ENCODE measurements around the gene NNMT.

The NNMT gene

GRCh38 chr11:114302663-114303062, 6.5 kb downstream of the NNMT start:
- H3K4me2 ChIP-seq (ENCODE audit: low read depth, low read length): no peak overlapping the region
- TF ChIP-seq, protein P1, sequence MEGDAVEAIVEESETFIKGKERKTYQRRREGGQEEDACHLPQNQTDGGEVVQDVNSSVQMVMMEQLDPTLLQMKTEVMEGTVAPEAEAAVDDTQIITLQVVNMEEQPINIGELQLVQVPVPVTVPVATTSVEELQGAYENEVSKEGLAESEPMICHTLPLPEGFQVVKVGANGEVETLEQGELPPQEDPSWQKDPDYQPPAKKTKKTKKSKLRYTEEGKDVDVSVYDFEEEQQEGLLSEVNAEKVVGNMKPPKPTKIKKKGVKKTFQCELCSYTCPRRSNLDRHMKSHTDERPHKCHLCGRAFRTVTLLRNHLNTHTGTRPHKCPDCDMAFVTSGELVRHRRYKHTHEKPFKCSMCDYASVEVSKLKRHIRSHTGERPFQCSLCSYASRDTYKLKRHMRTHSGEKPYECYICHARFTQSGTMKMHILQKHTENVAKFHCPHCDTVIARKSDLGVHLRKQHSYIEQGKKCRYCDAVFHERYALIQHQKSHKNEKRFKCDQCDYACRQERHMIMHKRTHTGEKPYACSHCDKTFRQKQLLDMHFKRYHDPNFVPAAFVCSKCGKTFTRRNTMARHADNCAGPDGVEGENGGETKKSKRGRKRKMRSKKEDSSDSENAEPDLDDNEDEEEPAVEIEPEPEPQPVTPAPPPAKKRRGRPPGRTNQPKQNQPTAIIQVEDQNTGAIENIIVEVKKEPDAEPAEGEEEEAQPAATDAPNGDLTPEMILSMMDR (IDR thresholded peaks at IDR 0.05; ENCODE audit: low read length): no peak
- TF ChIP-seq EZH2phosphoT487 (IDR thresholded peaks at IDR 0.05; ENCODE audit: low read length) (no peak), EZH2 (optimal IDR thresholded peaks at IDR 0.05; ENCODE audit: low read depth, low read length) (no peak)
- H3K27ac ChIP-seq (ENCODE audit: low read length): no peak overlapping the region

GRCh38 chr11:114304065-114304464, 7.9 kb downstream of the NNMT start:
- H3K9ac ChIP-seq (ENCODE audit: low read length): no peak overlapping the region
- no peak for TF ChIP-seq EZH2 (optimal IDR thresholded peaks at IDR 0.05; ENCODE audit: low read depth, low read length)
- no peak for TF ChIP-seq EZH2phosphoT487 (IDR thresholded peaks at IDR 0.05; ENCODE audit: low read length)
- TF ChIP-seq, protein P1 (IDR thresholded peaks at IDR 0.05; ENCODE audit: low read length): no peak
- no peak overlapping the region for H3K4me2 ChIP-seq (ENCODE audit: low read depth, low read length)
- no peaks in the 10 kb centered on the region for H3F3A ChIP-seq (ENCODE audit: insufficient read depth, low read length)
- no peaks in the 10 kb centered on the region for H3K27me3 ChIP-seq (replicated peaks; ENCODE audit: insufficient read depth, low read length)
- H3K9me3 ChIP-seq (replicated peaks; ENCODE audit: insufficient read depth, low read length): no peaks in the 10 kb centered on the region
- H3K27ac ChIP-seq (ENCODE audit: low read length): no peak overlapping the region
- no peaks in the 10 kb centered on the region for H3K4me1 ChIP-seq (ENCODE audit: low read length)
- no peak for DNase-seq
- H3K79me2 ChIP-seq (ENCODE audit: low read length): no peaks in the 10 kb centered on the region
- no peaks in the 10 kb centered on the region for H3K9me2 ChIP-seq (replicated peaks; ENCODE audit: insufficient read depth, low read length)
- H3K4me3 ChIP-seq (ENCODE audit: low read length): no peak overlapping the region
- no peak overlapping the region for H2AFZ ChIP-seq (ENCODE audit: low read length)
- H3K36me3 ChIP-seq (replicated peaks; ENCODE audit: insufficient read depth, low read length): no peaks in the 10 kb centered on the region
- H4K20me1 ChIP-seq (ENCODE audit: insufficient read depth, low read length): no peaks in the 10 kb centered on the region

More at GRCh38 chr11:114302663-114303062, 6.5 kb downstream of the NNMT start:
- H3K4me3 ChIP-seq (ENCODE audit: low read length): no peak overlapping the region
- H3F3A ChIP-seq (ENCODE audit: insufficient read depth, low read length): no peaks in the 10 kb centered on the region
- H3K79me2 ChIP-seq (ENCODE audit: low read length): no peaks in the 10 kb centered on the region
- H3K4me1 ChIP-seq (ENCODE audit: low read length): no peaks in the 10 kb centered on the region
- H3K9me2 ChIP-seq (replicated peaks; ENCODE audit: insufficient read depth, low read length): no peaks in the 10 kb centered on the region
- H4K20me1 ChIP-seq (ENCODE audit: insufficient read depth, low read length): no peaks in the 10 kb centered on the region
- H3K36me3 ChIP-seq (replicated peaks; ENCODE audit: insufficient read depth, low read length): no peaks in the 10 kb centered on the region
- no peak for DNase-seq
- no peak overlapping the region for H3K9ac ChIP-seq (ENCODE audit: low read length)
- H3K9me3 ChIP-seq (replicated peaks; ENCODE audit: insufficient read depth, low read length): no peaks in the 10 kb centered on the region
- no peaks in the 10 kb centered on the region for H3K27me3 ChIP-seq (replicated peaks; ENCODE audit: insufficient read depth, low read length)
- no peak overlapping the region for H2AFZ ChIP-seq (ENCODE audit: low read length)

DNA sequence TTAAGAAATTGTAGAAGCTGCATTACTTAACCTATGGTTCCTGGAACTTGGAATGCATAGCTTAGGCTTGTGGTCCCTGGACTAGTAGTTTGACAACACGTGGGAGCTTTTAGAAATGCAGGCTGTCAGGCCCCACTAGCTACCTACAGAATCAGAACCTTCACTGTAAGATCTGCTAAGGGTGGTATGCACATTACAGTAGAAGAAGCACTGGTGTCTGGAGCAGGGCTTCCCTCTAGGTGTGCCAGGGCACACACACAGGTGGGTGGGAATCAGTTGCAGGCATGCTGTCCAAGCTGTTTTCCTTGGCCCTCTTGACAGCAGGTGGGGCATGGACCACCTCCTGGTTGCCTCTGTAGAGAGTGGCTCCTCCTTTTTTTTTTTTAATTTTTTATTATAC, 8.8 kb downstream of the NNMT start:
- Histone ChIP-seq H3K9ac (ENCODE audit: low read length) (no peak overlapping the region), H3K4me3 (ENCODE audit: low read length) (no peak overlapping the region), H2AFZ (ENCODE audit: low read length) (no peak overlapping the region), H3K9me3 (replicated peaks; ENCODE audit: insufficient read depth, low read length) (no peaks in the 10 kb centered on the region), H3K27me3 (replicated peaks; ENCODE audit: insufficient read depth, low read length) (no peaks in the 10 kb centered on the region), H3K79me2 (ENCODE audit: low read length) (no peaks in the 10 kb centered on the region), H3K9me2 (replicated peaks; ENCODE audit: insufficient read depth, low read length) (no peaks in the 10 kb centered on the region), H4K20me1 (ENCODE audit: insufficient read depth, low read length) (no peaks in the 10 kb centered on the region), H3K27ac (ENCODE audit: low read length) (no peak overlapping the region), H3K4me1 (ENCODE audit: low read length) (no peaks in the 10 kb centered on the region), H3K36me3 (replicated peaks; ENCODE audit: insufficient read depth, low read length) (no peaks in the 10 kb centered on the region), H3F3A (ENCODE audit: insufficient read depth, low read length) (no peaks in the 10 kb centered on the region), H3K4me2 (ENCODE audit: low read depth, low read length) (no peak overlapping the region)
- no peak for TF ChIP-seq EZH2 (optimal IDR thresholded peaks at IDR 0.05; ENCODE audit: low read depth, low read length)
- TF ChIP-seq EZH2phosphoT487 (IDR thresholded peaks at IDR 0.05; ENCODE audit: low read length): no peak
- TF ChIP-seq, protein P1 (IDR thresholded peaks at IDR 0.05; ENCODE audit: low read length): no peak
- no peak for DNase-seq
